Measurements from ENCODE around the gene ADCY6. TPM values are rescaled to one million over a fixed set of nuclear protein-coding genes. Genes with fewer than 3 reads are reported as not detected.

ADCY6 gene
- total and polyA plus RNA-seq, 2 donors (not counting 1 experiment from before 2014, with no cell fraction given): 0.03 TPM; not detected in 1

GRCh38 chr12:48818831-48819590, 30.1 kb upstream of the ADCY6 start:
- peaks cover 26 to 33% of the 10 kb centered on the region in 2 donors for H3K4me1 ChIP-seq (ENCODE audit: control insufficient read depth in 2 of 2, insufficient read depth in 2 of 2, low read length in 2 of 2)
- H3K9ac ChIP-seq (ENCODE audit: low read length): peak overlapping the region; percentile 81
- peak overlapping the region in 4 of 5 experiments; percentile 55 to 93 (median 64) for H3K4me3 ChIP-seq (ENCODE audit: control extremely low read depth in 1 of 5, extremely low read depth in 1 of 5, insufficient read depth in 1 of 5, low read depth in 2 of 5, low read length in 4 of 5)
- Mint-ChIP-seq H3K9me3 (ENCODE audit: insufficient read depth) (no peaks in the 10 kb centered on the region), H3K27ac (peak overlapping the region; percentile 56), H3K4me3 (peak overlapping the region; percentile 87), H3K27me3 (peaks cover 12% of the 10 kb centered on the region), H3K4me1 (peaks cover 26% of the 10 kb centered on the region)
- H3K27ac ChIP-seq (ENCODE audit: low read length in 2 of 2): no peak overlapping the region
- H3K36me3 ChIP-seq (replicated peaks in 1 of 2; ENCODE audit: control extremely low read depth in 1 of 2, control insufficient read depth in 1 of 2, extremely low read depth in 1 of 2, insufficient read depth in 2 of 2, low read length in 1 of 2): no peaks in the 10 kb centered on the region
- no peaks in the 10 kb centered on the region for H3K9me3 ChIP-seq (ENCODE audit: control extremely low read depth in 1 of 3, control insufficient read depth in 2 of 3, insufficient read depth in 1 of 3, low read length in 2 of 3)
- TF ChIP-seq, protein P1, sequence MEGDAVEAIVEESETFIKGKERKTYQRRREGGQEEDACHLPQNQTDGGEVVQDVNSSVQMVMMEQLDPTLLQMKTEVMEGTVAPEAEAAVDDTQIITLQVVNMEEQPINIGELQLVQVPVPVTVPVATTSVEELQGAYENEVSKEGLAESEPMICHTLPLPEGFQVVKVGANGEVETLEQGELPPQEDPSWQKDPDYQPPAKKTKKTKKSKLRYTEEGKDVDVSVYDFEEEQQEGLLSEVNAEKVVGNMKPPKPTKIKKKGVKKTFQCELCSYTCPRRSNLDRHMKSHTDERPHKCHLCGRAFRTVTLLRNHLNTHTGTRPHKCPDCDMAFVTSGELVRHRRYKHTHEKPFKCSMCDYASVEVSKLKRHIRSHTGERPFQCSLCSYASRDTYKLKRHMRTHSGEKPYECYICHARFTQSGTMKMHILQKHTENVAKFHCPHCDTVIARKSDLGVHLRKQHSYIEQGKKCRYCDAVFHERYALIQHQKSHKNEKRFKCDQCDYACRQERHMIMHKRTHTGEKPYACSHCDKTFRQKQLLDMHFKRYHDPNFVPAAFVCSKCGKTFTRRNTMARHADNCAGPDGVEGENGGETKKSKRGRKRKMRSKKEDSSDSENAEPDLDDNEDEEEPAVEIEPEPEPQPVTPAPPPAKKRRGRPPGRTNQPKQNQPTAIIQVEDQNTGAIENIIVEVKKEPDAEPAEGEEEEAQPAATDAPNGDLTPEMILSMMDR (IDR thresholded peaks at IDR 0.05): peak; percentile 32
- TF ChIP-seq EZH2 (IDR thresholded peaks at IDR 0.05; ENCODE audit: borderline replicate concordance, insufficient read depth, low read depth, low read length, poor library complexity, severe bottlenecking): no peak
- peaks cover 13% of the 10 kb centered on the region for H4K20me1 ChIP-seq (ENCODE audit: control insufficient read depth, insufficient read depth, low read length, poor library complexity, severe bottlenecking)
- WGBS (ENCODE audit: insufficient coverage): 35% methylated on average over 19 of the region's 37 CpGs
- intact Hi-C loops (cut with micrococcal nuclease): no loop called here
- H3K79me2 ChIP-seq (ENCODE audit: control insufficient read depth, insufficient read depth, low read length): no peaks in the 10 kb centered on the region
- H2AFZ ChIP-seq (ENCODE audit: insufficient read depth, low read depth, low read length, poor library complexity, severe bottlenecking): peak overlapping the region; percentile 100
- H3K4me2 ChIP-seq (replicated peaks; ENCODE audit: low read depth, low read length, poor library complexity, severe bottlenecking): peak overlapping the region; percentile 100
- POLR2A ChIA-PET: interaction anchor here (0.6 kb wide), 1 partner anchor 553 kb away, joined by 4 read pairs; no protein-coding TSS in a partner anchor
- DNase-seq: peak; percentile 52
- CTCF ChIA-PET: interaction anchor here (1.0 to 1.5 kb wide), 3 partner anchors 9 to 15 kb away, joined by 3 to 4 read pairs (median 3); no protein-coding TSS in a partner anchor
- ATAC-seq (ENCODE audit: low read depth): peak; percentile 4
- peaks cover 0 to 31% (median 16%) of the 10 kb centered on the region in 4 experiments for H3K27me3 ChIP-seq (replicated peaks in 1 of 4; ENCODE audit: control extremely low read depth in 1 of 4, control insufficient read depth in 3 of 4, insufficient read depth in 4 of 4, low read length in 3 of 4)
